IMR-90 (cell line): Measurements from ENCODE around the gene JPT1. TPM values are rescaled to one million over a fixed set of nuclear protein-coding genes. Genes with fewer than 3 reads are reported as not detected.

Experiments
- ATAC-seq: fragments of 200-7000 bp; cut with Tn5 transposase; 2 replicates; pipeline ENCODE4 v1.9.1; 2020; ENCODE audit warnings: low read depth, mild to moderate bottlenecking, moderate library complexity
- BruUV-seq: library from RNA; stranded (reverse); fragments of 400-500 nt; replicated peaks from 2 replicates; lab custom pipeline; 2021; lab: Mats Ljungman, UMichigan
- CTCF ChIA-PET: fragments of 300-600 bp; formaldehyde crosslinking; extraction: SDS; loops from one replicate; lab custom pipeline; 2021; ENCODE audit warnings: antibody characterized with exemption; lab: Yijun Ruan, JAX
- POLR2A ChIA-PET: fragments of 300-600 bp; sonication (Branson Sonifier 250); formaldehyde crosslinking; loops from one replicate; lab custom pipeline; 2022; ENCODE audit warnings: antibody characterized with exemption; ENCODE audit not compliant: unreplicated experiment; lab: Charles Lee
- DNase-seq: peaks from one replicate; pipeline ENCODE4 v3.0.0; 2013
- H2AFZ ChIP-seq: replicated peaks from 2 replicates; pipeline ENCODE3; 2013; ENCODE audit warnings: low read length, mild to moderate bottlenecking; ENCODE audit not compliant: poor library complexity
- H2AK5ac ChIP-seq: 2 replicates; pipeline ENCODE4 v1.6.1; 2013; ENCODE audit warnings: low read depth, low read length, inconsistent platforms
- H2AK9ac ChIP-seq: replicated peaks from 2 replicates; pipeline ENCODE3; 2013; ENCODE audit warnings: mild to moderate bottlenecking, low read depth, low read length, moderate library complexity; ENCODE audit not compliant: poor library complexity
- H2BK120ac ChIP-seq: 2 replicates; pipeline ENCODE4 v1.6.1; 2013; ENCODE audit warnings: low read depth, low read length, inconsistent platforms
- H2BK15ac ChIP-seq: 3 replicates; pipeline ENCODE4 v1.6.1; 2013; ENCODE audit warnings: low read depth, low read length, inconsistent platforms
- H2BK20ac ChIP-seq: 2 replicates; pipeline ENCODE4 v1.6.1; 2013; ENCODE audit warnings: low read depth, mild to moderate bottlenecking, inconsistent platforms, low read length, moderate library complexity
- H2BK5ac ChIP-seq: 2 replicates; pipeline ENCODE4 v1.6.1; 2013; ENCODE audit warnings: mild to moderate bottlenecking, low read depth, low read length, inconsistent platforms; ENCODE audit not compliant: poor library complexity, severe bottlenecking
- H3K14ac ChIP-seq: replicated peaks from 2 replicates; pipeline ENCODE4 v1.6.1; 2013; ENCODE audit warnings: low read depth, low read length, inconsistent platforms
- H3K18ac ChIP-seq: 2 replicates; pipeline ENCODE4 v1.6.1; 2013; ENCODE audit warnings: low read depth, low read length, control low read depth
- H3K23ac ChIP-seq: 2 replicates; pipeline ENCODE4 v1.6.1; 2013; ENCODE audit warnings: low read depth, low read length, inconsistent platforms
- H3K27ac ChIP-seq: 2 replicates; pipeline ENCODE4 v1.5.1; 2013; ENCODE audit warnings: mild to moderate bottlenecking, control low read depth, low read length; ENCODE audit not compliant: insufficient read depth
- H3K27me3 ChIP-seq: 2 replicates; pipeline ENCODE4 v1.6.1; 2013; ENCODE audit warnings: low read length; ENCODE audit not compliant: control insufficient read depth, insufficient read depth
- H3K36me3 ChIP-seq: 2 replicates; pipeline ENCODE4 v1.6.1; 2013; ENCODE audit warnings: low read length, mixed read lengths; ENCODE audit not compliant: control insufficient read depth, insufficient read depth
- H3K4ac ChIP-seq: 2 replicates; pipeline ENCODE4 v1.6.1; 2013; ENCODE audit warnings: low read depth, low read length, inconsistent platforms
- H3K4me1 ChIP-seq: 2 replicates; pipeline ENCODE4 v1.6.1; 2013; ENCODE audit warnings: low read length, mixed read lengths; ENCODE audit not compliant: control insufficient read depth, insufficient read depth
- H3K4me2 ChIP-seq: 2 replicates; pipeline ENCODE4 v1.6.1; 2013; ENCODE audit warnings: low read depth, mild to moderate bottlenecking, control low read depth, low read length, moderate library complexity
- H3K4me3 ChIP-seq: 2 replicates; pipeline ENCODE4 v1.5.1; 2013; ENCODE audit warnings: low read depth, mild to moderate bottlenecking, control low read depth, low read length, moderate library complexity; ENCODE audit not compliant: insufficient read depth
- H3K56ac ChIP-seq: 2 replicates; pipeline ENCODE4 v1.6.1; 2013; ENCODE audit warnings: low read length, inconsistent platforms; ENCODE audit not compliant: insufficient read depth; ENCODE audit errors: extremely low read depth
- H3K79me1 ChIP-seq, 2 experiments: 2 replicates each; pipeline ENCODE4 v1.6.1; 2013; ENCODE audit warnings: low read length in 2 of 2, inconsistent platforms in 1 of 2, low read depth in 1 of 2
- H3K9ac ChIP-seq: 2 replicates; pipeline ENCODE4 v1.6.1; 2013; ENCODE audit warnings: low read depth, low read length, control low read depth
- H3K9me1 ChIP-seq: 2 replicates; pipeline ENCODE4 v1.6.1; 2013; ENCODE audit warnings: low read length, inconsistent platforms; ENCODE audit not compliant: insufficient read depth
- H3K9me3 ChIP-seq: 2 replicates; pipeline ENCODE4 v1.6.1; 2013; ENCODE audit warnings: low read length; ENCODE audit not compliant: control insufficient read depth, insufficient read depth
- H4K20me1 ChIP-seq: 2 replicates; pipeline ENCODE4 v1.6.1; 2013; ENCODE audit warnings: low read length, inconsistent platforms; ENCODE audit not compliant: insufficient read depth
- H4K5ac ChIP-seq: 2 replicates; pipeline ENCODE4 v1.6.1; 2013; ENCODE audit warnings: mild to moderate bottlenecking, low read depth, low read length, control low read depth
- H4K8ac ChIP-seq, 2 experiments: 2 replicates each; pipeline ENCODE4 v1.6.1; 2013; ENCODE audit warnings: low read depth in 2 of 2, low read length in 2 of 2, control low read depth in 1 of 2, inconsistent platforms in 1 of 2
- H4K91ac ChIP-seq: 2 replicates; pipeline ENCODE4 v1.6.1; 2013; ENCODE audit warnings: low read depth, low read length, inconsistent platforms; ENCODE audit not compliant: insufficient read depth
- BHLHE40 ChIP-seq: fragments of 150-350 bp; IDR thresholded peaks from 2 replicates; pipeline ENCODE4 v1.6.1; 2016; ENCODE audit warnings: mild to moderate bottlenecking, low read depth, low read length
- CEBPB ChIP-seq: IDR thresholded peaks from 2 replicates; pipeline ENCODE4 v1.6.1; 2012; ENCODE audit warnings: low read depth, low read length, improper control_type of control experiment
- FOS ChIP-seq: fragments of 150-350 bp; IDR thresholded peaks from 2 replicates; pipeline ENCODE4 v1.6.1; 2016; ENCODE audit warnings: low read depth, low read length
- POLR2A ChIP-seq: IDR thresholded peaks from 2 replicates; pipeline ENCODE4 v1.6.1; 2012; ENCODE audit warnings: mild to moderate bottlenecking, low read depth, low read length
- RAD21 ChIP-seq: IDR thresholded peaks from 2 replicates; pipeline ENCODE4 v1.6.1; 2012; ENCODE audit warnings: low read length, improper control_type of control experiment
- RCOR1 ChIP-seq: IDR thresholded peaks from 2 replicates; pipeline ENCODE4 v1.6.1; 2012; ENCODE audit warnings: mild to moderate bottlenecking, low read length, improper control_type of control experiment; ENCODE audit not compliant: insufficient replicate concordance
- RFX5 ChIP-seq: IDR thresholded peaks from 2 replicates; pipeline ENCODE4 v1.8.0; 2012; ENCODE audit warnings: low read depth, mild to moderate bottlenecking, low read length, moderate library complexity
- SMC3 ChIP-seq: fragments of 150-350 bp; IDR thresholded peaks from 2 replicates; pipeline ENCODE4 v1.6.1; 2016; ENCODE audit warnings: low read depth, mild to moderate bottlenecking, antibody characterized with exemption, low read length, moderate library complexity
- WGBS, 2 experiments: methylation state at CpG; one replicate each; pipeline versions ENCODE4 v1.1.5 to v1.1.7; 2013; ENCODE audit warnings: missing lambda C conversion rate in 2 of 2; ENCODE audit not compliant: insufficient read length in 1 of 2; ENCODE audit errors: extremely low coverage in 2 of 2; 5-methylcytosine and 5-hydroxymethylcytosine counted together
- dilution Hi-C: fragments of 300-500 bp; cut with HindIII; formaldehyde crosslinking; loops from one replicate; pipeline ENCODE4 v1.14.3; 2018; ENCODE audit warnings: low sequenced_read_pairs; ENCODE audit not compliant: unreplicated experiment
- in situ Hi-C: fragments of 300-500 bp; cut with MboI; formaldehyde crosslinking; loops from 3 replicates; pipeline ENCODE4 v1.14.3; 2019; ENCODE audit warnings: low sequenced_read_pairs, inconsistent platforms, mixed read lengths
- intact Hi-C: fragments of 100-400 bp; cut with micrococcal nuclease; formaldehyde crosslinking; loops from 2 replicates; pipeline ENCODE4 v1.10.0; 2022
- polyA plus RNA-seq, 3 experiments: library from polyadenylated mRNA; depleted of rRNA; stranded (reverse); fragments of >200 nt; gene quantifications; 2 replicates each; pipeline ENCODE4 v1.2.3, GENCODE V29; 2012; ENCODE audit warnings: low replicate concordance in 1 of 3
- total RNA-seq: library from RNA; depleted of rRNA; stranded (reverse); fragments of >200 nt; gene quantifications from 2 replicates; pipeline ENCODE4 v1.2.3, GENCODE V29; 2012
- TF ChIP-seq, protein P1 (sequence below): fragments of 150-350 bp; IDR thresholded peaks from 2 replicates; pipeline ENCODE4 v1.6.1; 2017; ENCODE audit warnings: mild to moderate bottlenecking, antibody characterized with exemption, low read length, low read depth
- TF ChIP-seq, protein P2 (sequence below): conservative IDR thresholded peaks from 2 replicates; pipeline ENCODE4 v1.5.1; 2012; ENCODE audit warnings: mild to moderate bottlenecking, low read depth, low read length, improper control_type of control experiment

Gene JPT1
- total and polyA plus RNA-seq, 2 of the 4 experiments (the other 2 are of a cell fraction) = 118 to 272 TPM

DNA sequence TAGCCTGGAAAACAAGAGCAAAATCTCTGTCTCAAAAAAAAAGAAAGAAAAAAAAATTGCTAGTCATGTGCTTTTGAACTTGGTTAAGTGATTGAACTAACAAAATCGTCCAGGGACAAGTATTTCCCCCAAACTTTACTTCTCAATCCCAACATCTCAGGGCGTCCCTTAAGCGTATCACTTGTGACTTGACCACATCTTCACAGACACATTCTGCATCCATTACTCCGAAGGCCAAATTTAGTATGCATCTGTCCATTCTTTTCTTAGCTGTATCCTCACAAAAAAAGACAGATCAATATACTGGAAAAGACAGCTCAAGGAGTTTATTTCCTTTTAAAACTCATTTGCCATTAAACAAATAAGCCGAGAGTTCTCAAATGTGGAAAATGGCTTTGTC lies 5.9 kb upstream of the JPT1 start:
- Histone ChIP-seq H3K79me1 (peaks cover 6 to 22% of the 10 kb centered on the region in 2 experiments; a peak in 3 of 4 replicates), H2BK5ac (no peak overlapping the region), H3K56ac (no peak overlapping the region), H3K4me3 (no peak overlapping the region), H3K36me3 (peaks cover 17% of the 10 kb centered on the region), H3K9me1 (peaks cover 3% of the 10 kb centered on the region; the same call in 1 of the 2 replicates), H2AK9ac (no peak overlapping the region), H3K18ac (no peak overlapping the region), H3K27me3 (no peaks in the 10 kb centered on the region), H2AK5ac (no peak overlapping the region), H4K8ac (no peak overlapping the region), H4K91ac (no peak overlapping the region), H2BK20ac (no peak overlapping the region), H3K4ac (no peak overlapping the region), H3K4me2 (no peak overlapping the region), H4K5ac (no peak overlapping the region), H3K9ac (no peak overlapping the region), H4K20me1 (no peaks in the 10 kb centered on the region), H2BK120ac (no peak overlapping the region), H3K23ac (0 out of 2 replicates have a peak overlapping the region, but pooled peaks have one; percentile 69), H3K9me3 (no peaks in the 10 kb centered on the region), H2AFZ (no peak overlapping the region), H3K4me1 (peaks cover 3% of the 10 kb centered on the region), H3K27ac (no peak overlapping the region), H2BK15ac (no peak overlapping the region), H3K14ac (no peak overlapping the region)
- DNase-seq (no peak), ATAC-seq (no peak)
- ChIA-PET CTCF (no interaction called here), POLR2A (no interaction called here)
- intact Hi-C loops = no loop called here
- dilution Hi-C loops = no loop called here
- BruUV-seq = no TSS peak
- WGBS, 2 experiments = 100% methylated on average over 1 of the region's 5 CpGs; no CpG with 5 or more reads in 1 of the 2 experiments
- TF ChIP-seq CEBPB (no peak), RFX5 (no peak), FOS (no peak), SMC3 (no peak), BHLHE40 (no peak), POLR2A (no peak), RCOR1 (no peak), RAD21 (no peak)
- TF ChIP-seq, protein P1, sequence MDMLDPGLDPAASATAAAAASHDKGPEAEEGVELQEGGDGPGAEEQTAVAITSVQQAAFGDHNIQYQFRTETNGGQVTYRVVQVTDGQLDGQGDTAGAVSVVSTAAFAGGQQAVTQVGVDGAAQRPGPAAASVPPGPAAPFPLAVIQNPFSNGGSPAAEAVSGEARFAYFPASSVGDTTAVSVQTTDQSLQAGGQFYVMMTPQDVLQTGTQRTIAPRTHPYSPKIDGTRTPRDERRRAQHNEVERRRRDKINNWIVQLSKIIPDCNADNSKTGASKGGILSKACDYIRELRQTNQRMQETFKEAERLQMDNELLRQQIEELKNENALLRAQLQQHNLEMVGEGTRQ = no peak
- TF ChIP-seq, protein P2, sequence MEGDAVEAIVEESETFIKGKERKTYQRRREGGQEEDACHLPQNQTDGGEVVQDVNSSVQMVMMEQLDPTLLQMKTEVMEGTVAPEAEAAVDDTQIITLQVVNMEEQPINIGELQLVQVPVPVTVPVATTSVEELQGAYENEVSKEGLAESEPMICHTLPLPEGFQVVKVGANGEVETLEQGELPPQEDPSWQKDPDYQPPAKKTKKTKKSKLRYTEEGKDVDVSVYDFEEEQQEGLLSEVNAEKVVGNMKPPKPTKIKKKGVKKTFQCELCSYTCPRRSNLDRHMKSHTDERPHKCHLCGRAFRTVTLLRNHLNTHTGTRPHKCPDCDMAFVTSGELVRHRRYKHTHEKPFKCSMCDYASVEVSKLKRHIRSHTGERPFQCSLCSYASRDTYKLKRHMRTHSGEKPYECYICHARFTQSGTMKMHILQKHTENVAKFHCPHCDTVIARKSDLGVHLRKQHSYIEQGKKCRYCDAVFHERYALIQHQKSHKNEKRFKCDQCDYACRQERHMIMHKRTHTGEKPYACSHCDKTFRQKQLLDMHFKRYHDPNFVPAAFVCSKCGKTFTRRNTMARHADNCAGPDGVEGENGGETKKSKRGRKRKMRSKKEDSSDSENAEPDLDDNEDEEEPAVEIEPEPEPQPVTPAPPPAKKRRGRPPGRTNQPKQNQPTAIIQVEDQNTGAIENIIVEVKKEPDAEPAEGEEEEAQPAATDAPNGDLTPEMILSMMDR = no peak
- in situ Hi-C loops = no loop called here
